GM12801 (cell line): ENCODE results near the gene BIN1.

Experiments
- TF ChIP-seq, protein P1 (sequence below): IDR thresholded peaks from one replicate; pipeline ENCODE4 v1.5.1; 2011; ENCODE audit warnings: control low read depth; ENCODE audit not compliant: insufficient read length; ENCODE audit errors: extremely low read depth

Gene BIN1

DNA sequence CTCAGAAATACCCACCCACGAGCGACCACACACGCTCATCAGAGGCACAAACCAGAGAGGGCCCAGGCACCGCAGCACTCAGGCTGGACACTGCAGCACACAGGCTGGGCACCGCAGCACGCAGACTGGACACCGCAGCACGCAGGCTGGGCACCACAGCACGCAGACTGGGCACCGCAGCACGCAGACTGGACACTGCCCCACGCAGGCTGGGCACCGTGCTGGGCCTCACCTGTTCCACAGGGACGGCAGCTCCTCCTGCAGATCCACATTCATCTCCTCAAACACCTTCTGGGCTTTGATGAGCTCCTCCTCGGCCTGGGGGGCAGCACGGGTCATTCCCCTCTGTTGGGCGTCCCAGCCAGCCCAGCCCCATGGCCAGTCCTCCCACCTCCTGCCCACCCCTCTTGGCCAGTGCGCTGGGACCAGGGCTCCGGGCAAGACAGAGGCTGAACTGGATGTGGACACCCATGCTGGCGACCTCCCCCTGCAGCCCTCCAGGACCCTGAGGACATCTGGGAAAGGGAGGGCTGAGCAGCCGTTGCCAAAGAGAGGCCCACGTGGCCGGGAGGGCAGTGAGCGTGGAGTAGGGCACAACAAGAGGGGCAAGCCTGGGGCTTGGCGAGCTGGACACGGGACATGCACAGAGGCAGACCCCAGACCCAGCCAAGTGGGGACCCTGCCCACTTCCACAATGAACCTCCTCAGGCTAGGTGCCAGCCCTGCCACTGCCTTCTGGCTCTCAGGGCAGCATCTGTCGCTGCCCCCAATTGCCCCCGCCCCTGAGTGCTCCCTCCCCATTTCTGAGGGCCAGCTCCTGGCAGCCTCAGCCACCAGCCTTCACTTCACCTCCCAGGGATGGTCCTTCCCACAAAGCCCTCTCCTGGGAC is 43.0 kb downstream of the BIN1 start:
- TF ChIP-seq, protein P1, sequence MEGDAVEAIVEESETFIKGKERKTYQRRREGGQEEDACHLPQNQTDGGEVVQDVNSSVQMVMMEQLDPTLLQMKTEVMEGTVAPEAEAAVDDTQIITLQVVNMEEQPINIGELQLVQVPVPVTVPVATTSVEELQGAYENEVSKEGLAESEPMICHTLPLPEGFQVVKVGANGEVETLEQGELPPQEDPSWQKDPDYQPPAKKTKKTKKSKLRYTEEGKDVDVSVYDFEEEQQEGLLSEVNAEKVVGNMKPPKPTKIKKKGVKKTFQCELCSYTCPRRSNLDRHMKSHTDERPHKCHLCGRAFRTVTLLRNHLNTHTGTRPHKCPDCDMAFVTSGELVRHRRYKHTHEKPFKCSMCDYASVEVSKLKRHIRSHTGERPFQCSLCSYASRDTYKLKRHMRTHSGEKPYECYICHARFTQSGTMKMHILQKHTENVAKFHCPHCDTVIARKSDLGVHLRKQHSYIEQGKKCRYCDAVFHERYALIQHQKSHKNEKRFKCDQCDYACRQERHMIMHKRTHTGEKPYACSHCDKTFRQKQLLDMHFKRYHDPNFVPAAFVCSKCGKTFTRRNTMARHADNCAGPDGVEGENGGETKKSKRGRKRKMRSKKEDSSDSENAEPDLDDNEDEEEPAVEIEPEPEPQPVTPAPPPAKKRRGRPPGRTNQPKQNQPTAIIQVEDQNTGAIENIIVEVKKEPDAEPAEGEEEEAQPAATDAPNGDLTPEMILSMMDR = no peak

DNA sequence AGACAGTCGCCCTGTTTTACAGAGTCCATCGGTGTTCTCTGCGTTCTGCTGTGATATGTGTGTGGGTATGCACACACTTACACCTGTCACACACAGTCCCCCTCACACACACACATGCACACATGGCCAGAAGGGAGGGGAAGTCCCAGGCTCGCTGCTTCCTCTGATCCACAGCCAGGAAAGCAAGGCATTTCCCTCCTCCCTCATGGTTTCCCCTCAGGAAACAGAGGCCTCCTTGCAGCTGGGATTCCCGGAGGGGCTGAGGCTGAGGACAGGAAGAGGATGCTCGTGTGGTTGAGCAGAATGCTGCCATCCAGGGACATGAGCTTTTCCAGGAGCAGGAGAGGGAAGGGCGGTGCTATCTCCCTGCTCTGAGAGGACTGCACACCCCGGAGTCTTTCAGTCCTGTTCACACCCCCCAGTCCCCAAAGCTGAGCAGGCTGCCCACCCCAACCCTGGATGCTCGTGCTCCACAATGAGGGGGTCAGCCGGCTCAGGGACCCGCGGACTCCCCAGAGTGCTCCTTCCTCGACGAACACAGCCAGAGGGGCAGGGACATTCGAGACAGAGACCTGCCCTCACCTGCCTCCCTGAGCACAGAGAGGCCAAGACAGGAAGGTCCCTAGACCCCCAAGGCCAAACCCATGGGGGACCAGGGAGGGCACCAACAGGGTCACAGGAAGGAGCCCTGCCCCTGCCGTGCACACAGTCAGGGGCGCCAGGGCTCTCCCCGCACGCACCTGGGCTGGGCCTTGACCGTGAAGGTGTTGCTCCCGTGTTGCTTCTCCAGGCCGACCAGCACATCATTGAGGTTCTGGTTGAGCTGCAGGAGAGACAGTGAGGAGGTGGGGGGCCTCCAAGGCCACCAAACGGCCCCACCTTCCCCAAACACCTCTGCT is 45.3 kb downstream of the BIN1 start:
- TF ChIP-seq, protein P1 = no peak

DNA sequence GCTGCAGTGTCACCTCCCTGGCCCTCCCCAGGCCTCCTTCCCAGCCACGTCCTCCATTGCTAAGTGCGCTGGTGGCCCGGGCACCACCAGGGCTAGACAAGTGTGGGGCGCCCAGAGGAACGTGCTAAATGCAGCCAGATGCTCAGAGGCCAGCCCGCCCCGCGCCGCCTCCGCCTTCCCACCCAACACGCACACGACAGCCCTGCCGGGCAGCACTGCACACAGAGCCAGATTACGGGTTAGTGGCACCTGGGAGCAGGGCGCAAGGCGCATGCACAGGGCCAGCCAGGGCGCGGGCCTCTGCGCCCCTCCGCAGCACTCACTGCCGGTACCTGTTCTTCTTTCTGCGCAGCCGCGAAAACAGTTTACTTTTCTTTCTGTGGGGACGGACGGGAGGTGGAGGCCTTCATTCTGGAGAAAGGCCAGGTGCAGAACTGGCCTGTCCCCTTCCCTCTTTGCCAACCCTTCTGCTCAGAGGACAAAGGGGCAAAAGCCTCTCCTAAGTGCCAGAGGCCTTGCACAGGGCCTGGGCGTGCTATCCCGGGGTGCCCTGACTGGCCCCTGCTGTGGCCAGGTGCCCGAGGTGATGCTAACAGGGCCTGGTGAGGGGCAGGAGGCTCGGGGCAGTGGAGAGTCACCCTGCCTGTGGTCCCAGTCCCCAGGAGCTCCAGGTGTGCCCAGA is 46.5 kb downstream of the BIN1 start:
- TF ChIP-seq, protein P1 = no peak

DNA sequence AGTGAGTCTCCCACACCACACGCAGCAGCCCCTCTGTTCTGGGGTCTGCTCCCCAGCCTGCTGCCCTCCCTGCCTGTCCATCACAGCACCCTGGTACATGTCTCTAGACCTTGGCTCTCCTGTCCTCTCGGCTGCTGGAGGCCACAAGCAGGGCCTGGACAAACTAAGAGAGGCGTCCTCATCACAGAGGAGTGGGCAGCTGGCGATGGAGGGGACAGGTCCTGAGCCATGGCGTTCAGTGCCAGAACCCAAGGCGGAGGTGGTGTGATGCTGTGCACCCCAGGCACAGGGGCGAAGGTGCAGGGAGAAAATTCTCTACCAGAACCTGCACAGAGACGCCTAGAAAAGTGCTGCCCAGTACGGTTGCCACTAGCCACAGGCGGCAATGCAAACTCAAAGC is 47.4 kb downstream of the BIN1 start:
- TF ChIP-seq, protein P1 = no peak

DNA sequence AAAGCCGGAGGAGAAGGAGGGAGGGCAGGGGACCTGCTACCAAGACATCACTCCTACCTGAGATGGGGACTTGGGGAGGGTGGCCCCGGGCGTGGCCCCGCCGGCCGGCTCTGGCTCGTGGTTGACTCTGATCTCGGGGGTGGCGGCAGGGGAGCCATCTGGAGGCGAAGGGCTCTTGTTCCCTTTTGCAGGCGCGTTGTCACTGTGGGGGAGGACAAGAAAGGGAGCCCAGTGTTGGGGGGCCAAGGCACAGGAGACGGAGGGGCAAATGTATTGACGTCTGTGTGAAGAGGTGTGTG is 48.1 kb downstream of the BIN1 start:
- TF ChIP-seq, protein P1 = no peak

DNA sequence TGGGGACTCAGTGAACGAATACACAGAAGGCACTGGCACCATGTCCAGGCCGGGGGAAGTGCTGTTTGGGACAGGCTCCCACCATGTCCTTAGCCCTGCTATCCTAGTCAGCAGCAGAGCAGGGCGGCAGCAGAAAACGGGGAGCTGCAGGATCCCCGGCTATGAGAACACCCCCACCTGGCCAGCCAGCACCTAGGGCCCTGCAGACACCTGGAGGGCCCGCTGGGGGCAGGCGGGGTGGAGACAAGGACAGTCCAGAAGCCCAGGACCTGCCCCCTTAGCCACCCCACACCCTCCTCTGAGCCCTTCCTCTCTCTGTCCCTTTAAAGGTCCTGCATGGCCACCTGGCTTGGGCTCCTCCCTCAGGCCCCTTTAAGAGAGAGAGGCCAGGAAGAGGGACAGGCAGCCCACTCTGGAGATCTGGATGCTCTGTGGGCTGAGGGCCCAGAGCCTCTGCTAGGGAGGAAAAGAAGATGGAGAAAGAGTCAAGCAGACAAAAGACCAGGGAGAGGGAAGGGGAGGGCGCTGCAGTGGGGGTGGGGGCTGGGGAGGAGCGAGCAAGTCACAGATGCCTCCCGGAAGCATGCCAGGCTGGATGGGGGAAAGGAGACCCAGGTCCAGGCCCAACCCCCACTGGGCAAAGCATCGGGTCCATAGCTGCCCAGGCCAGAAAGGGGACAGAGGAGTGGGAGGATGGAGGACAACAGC is 48.6 kb downstream of the BIN1 start:
- TF ChIP-seq, protein P1 = no peak
